NOMO-1 treated with dmso at 0.1 percent for 144 hours (cell line): Measurements from ENCODE around the gene DDIAS.
"Not testable (repeated sequence)": the region's sequence is repeated elsewhere in the genome, so short reads cannot be mapped to it uniquely, and the experiment has no call there.

Source experiments
- DNase-seq: peaks from one replicate; lab custom pipeline; 2025; ENCODE audit not compliant: unreplicated experiment; lab: John Stamatoyannopoulos, UW

Gene DDIAS

GRCh38 chr11:82890002-82890341 lies 11.6 kb upstream of the DDIAS start:
- DNase-seq = no peak

GRCh38 chr11:82890936-82891335 lies 10.6 kb upstream of the DDIAS start:
- DNase-seq = peak; percentile 27

- DNase-seq = no peak
Observed at GRCh38 chr11:82892611-82893169, 8.8 kb upstream of the DDIAS start.

GRCh38 chr11:82895437-82896091 lies 6.0 kb upstream of the DDIAS start:
- peak; percentile 68 for DNase-seq

GRCh38 chr11:82896183-82896582 lies 5.4 kb upstream of the DDIAS start:
- DNase-seq = no peak

- DNase-seq = no peak
Observed at GRCh38 chr11:82898241-82898640, 3.3 kb upstream of the DDIAS start.

GRCh38 chr11:82899186-82899820 lies 2.2 kb upstream of the DDIAS start:
- no peak for DNase-seq

- DNase-seq = no peak
Observed at GRCh38 chr11:82899957-82900276, 1.6 kb upstream of the DDIAS start.

- DNase-seq = peak; percentile 93
Observed at GRCh38 chr11:82900277-82901164, 1.0 kb upstream of the DDIAS start, which contains the start of gene PRCP. Gene PRCP, minus strand, starts transcription at chr11:82900430. Its CDS starts 28 bp downstream, at chr11:82900402.

- no peak for DNase-seq
Observed at GRCh38 chr11:82901922-82902485, 468 bp downstream of the DDIAS start.

- DNase-seq = no peak
Observed at GRCh38 chr11:82902880-82903279, 1.3 kb downstream of the DDIAS start.

GRCh38 chr11:82903843-82904586 lies 2.5 kb downstream of the DDIAS start:
- DNase-seq = no peak

GRCh38 chr11:82906236-82906635 lies 4.7 kb downstream of the DDIAS start:
- DNase-seq = no peak

GRCh38 chr11:82906931-82907330 lies 5.4 kb downstream of the DDIAS start:
- no peak for DNase-seq

GRCh38 chr11:82907371-82907770 lies 5.8 kb downstream of the DDIAS start:
- no peak for DNase-seq

GRCh38 chr11:82908311-82908710 lies 6.8 kb downstream of the DDIAS start:
- DNase-seq = no peak

GRCh38 chr11:82909015-82909640 lies 7.6 kb downstream of the DDIAS start:
- no peak for DNase-seq

- DNase-seq = not testable (repeated sequence)
Observed at GRCh38 chr11:82919786-82920185, 18.2 kb downstream of the DDIAS start.

GRCh38 chr11:82920227-82920626 lies 18.7 kb downstream of the DDIAS start:
- DNase-seq = not testable (repeated sequence)
